ENCODE measurements around the gene REEP1.

REEP1 gene

DNA sequence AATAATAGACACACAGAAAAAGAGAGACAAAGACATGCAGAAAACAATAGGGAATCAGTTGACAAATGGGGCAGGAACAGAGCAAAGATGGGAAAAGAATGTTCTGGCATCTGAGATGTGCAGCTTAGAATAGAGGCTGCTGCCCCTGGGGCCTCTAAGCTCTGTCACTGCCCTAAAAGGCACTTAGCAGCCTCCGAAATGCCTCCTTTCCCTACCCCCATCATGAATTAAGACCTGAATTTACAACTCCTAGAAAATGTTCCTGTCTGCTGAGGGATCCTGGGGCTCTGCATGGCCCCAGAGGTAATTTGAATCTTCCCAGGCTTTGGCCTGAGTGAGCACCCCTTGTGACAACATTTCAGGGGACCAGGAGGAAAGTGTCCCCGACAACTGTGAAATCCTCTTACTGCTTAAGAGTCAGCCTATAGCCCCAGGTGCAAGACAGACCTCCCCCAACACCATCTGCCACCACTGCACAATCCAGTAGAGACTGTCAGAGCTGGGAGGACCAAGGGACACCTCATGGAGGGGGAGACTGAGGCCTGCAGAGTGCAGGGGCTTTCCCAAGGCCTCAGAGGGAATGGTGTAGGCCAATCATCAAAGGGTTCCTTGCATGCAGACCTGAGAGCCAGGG lies 113.4 kb downstream of the REEP1 start:
- H3K36me3 Mint-ChIP-seq = no peaks in the 10 kb centered on the region
- peaks cover 20% of the 10 kb centered on the region for H3K4me1 Mint-ChIP-seq
- H3K9me3 Mint-ChIP-seq = no peaks in the 10 kb centered on the region
- H3K27ac Mint-ChIP-seq = no peak overlapping the region
- H3K4me3 Mint-ChIP-seq = no peak overlapping the region
- H3K27me3 Mint-ChIP-seq = no peaks in the 10 kb centered on the region

DNA sequence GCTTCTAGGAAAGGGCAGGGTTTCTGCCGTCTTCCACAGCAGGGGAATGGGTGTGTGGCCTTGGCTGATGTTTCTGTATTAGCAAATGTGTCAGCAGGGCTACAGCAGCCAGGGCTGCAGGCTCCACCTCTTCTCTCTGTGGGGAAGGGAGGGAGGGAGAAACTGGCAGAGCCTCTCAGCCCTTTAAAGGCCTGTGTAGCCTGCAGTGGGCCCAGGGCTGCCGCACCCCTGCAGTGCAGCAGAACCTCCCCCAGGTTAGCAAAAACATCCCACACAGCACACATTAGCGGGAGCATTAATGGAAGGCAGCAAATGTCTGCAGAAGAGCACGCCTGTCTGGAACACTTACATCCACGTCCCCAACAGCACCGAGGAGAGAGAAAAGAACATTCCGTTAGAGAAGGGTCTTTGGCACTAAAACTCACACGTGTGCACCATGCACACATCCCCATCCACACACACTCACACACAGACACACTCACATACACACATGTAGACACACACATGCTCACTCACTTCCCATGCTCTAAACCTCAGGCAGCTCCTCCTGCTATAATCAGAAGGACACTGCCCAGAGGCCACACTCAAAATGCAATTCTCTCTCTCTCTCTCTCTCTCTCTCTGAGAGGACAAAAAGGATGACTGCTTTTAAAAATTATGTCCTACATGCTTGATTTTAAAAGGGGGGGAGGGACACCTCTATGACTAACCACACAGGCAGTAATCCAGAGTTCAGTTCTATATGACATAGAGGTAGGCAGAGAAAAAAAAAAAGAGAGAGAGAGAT lies 114.1 kb downstream of the REEP1 start:
- no peaks in the 10 kb centered on the region for H3K9me3 Mint-ChIP-seq
- H3K36me3 Mint-ChIP-seq = no peaks in the 10 kb centered on the region
- H3K4me3 Mint-ChIP-seq = no peak overlapping the region
- no peaks in the 10 kb centered on the region for H3K27me3 Mint-ChIP-seq
- no peak overlapping the region for H3K27ac Mint-ChIP-seq
- peaks cover 20% of the 10 kb centered on the region for H3K4me1 Mint-ChIP-seq

DNA sequence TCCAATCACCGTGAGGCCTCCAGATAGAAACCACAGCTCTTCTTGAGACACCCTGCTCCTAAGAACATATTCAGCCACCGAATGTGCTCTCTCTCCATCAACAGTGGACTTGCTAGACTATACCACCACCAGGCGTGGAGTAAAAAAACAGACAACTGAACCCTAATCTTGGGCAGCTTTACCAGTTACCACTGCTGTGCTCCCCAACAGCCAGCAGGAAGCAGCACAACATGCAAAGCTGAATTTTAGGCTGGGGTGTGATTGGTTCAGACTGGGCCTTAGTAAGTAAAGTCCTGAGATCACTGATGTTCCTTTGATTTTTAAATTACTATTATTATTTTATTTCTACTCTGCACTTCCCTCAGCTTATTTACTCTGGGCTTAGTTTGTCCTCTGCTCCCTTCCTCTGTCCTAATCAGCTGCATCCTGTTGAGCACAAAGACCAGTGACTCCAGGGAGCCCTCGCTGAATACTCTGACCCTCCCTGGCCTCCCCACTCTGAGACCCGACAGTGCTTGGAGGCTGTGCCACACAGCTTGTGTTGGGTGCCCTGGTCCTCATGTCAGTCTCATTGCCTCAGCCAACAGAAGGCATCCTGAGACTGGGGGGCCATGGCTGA lies 116.3 kb downstream of the REEP1 start:
- H3K4me3 Mint-ChIP-seq = no peak overlapping the region
- H3K36me3 Mint-ChIP-seq = no peaks in the 10 kb centered on the region
- H3K9me3 Mint-ChIP-seq = no peaks in the 10 kb centered on the region
- H3K27ac Mint-ChIP-seq = no peak overlapping the region
- no peaks in the 10 kb centered on the region for H3K27me3 Mint-ChIP-seq
- H3K4me1 Mint-ChIP-seq = peaks cover 26% of the 10 kb centered on the region

DNA sequence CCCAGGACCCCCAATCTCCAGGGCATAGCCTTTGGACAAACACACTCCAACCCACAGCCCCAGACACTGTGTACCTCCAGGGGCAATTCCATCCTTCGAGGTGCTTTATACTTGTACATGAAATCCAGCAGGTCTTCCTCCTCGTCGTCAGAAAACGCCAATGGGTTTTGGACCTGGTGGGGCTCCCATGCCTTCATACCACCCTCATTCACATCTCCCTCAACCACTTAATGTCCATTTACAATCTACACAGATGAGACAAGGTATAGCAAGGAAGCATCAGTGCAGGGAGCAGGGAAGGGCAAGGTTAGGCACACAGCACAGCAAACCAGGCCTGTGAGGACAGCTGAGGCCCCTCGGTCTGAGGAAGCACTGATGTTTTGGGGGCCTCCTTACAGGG lies 117.5 kb downstream of the REEP1 start:
- Mint-ChIP-seq H3K4me3 (no peak overlapping the region), H3K36me3 (no peaks in the 10 kb centered on the region), H3K4me1 (peaks cover 18% of the 10 kb centered on the region), H3K27me3 (no peaks in the 10 kb centered on the region), H3K9me3 (no peaks in the 10 kb centered on the region), H3K27ac (no peak overlapping the region)

DNA sequence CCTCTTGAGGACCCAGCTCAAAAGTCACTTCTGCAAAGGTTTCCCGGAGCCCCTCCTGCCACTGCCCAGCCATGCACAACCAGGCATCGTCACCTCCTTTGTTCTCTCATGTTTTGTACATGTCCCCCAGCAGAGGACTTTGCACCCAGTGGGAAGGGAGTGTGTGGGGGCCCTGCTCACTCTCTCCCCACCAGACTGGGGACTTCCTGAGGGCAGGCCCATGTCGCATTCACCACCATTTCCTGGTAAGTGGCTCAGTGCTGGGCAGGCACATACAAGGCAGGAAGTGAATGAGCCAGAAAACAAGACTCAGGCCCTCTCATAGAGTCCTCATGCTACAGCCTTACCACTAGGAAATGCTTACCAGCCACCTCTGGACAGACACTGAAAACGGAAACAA lies 119.3 kb downstream of the REEP1 start:
- no peak overlapping the region for H3K4me3 Mint-ChIP-seq

DNA sequence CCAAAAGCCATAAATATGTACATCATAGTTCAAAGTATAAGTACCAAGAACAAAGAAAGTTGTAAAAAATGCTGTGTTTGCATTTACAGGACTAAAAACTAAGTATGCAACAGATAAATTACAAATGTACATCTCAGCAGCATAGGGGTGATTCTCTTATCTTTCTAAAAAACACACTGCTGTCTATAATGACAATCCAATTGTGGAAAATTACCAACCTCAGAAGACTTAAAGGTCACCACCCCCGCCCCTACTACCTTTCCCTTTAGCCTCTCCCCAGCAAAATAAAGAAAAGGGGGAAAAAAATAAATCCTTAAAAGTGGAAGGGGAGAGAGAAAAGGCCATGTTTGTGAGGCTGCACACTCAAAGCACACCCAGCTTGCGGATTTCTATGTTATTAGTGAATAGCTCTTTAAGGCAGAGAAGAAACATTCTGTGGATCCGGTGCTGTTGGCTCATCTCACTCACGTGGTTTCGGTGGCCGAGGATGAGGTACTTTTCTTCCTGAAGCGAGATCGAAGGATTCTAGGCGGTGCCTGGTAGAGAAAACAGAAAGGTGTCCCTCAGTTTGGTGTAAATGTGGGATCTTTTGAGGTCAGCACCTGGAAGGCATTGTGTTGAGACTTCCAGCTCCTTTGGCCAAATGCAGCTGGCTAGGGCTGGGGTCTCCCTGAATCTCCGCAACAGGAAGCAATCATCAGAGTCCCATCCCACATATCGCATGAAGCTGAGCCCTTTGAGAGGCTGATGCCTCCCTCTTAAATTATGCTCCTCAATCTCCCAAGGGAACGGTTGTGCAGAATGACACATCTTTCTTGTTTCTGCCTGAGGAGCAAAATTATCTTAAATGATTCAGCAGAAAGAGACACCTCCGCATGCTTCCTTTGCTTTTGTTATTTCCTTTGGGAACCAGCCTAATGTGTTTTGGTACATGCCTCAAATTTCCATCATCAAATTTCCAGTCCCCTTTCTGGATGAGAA lies 120.6 kb downstream of the REEP1 start:
- peaks cover 4% of the 10 kb centered on the region for H3K36me3 Mint-ChIP-seq
- H3K9me3 Mint-ChIP-seq = no peaks in the 10 kb centered on the region
- no peak overlapping the region for H3K4me3 Mint-ChIP-seq
- no peaks in the 10 kb centered on the region for H3K27me3 Mint-ChIP-seq
- H3K4me1 Mint-ChIP-seq = peaks cover 20% of the 10 kb centered on the region
- H3K27ac Mint-ChIP-seq = no peak overlapping the region

More for the DNA sequence above, 119.3 kb downstream of the REEP1 start:
- no peaks in the 10 kb centered on the region for H3K9me3 Mint-ChIP-seq
- H3K36me3 Mint-ChIP-seq = peaks cover 4% of the 10 kb centered on the region
- H3K27me3 Mint-ChIP-seq = no peaks in the 10 kb centered on the region
- peaks cover 20% of the 10 kb centered on the region for H3K4me1 Mint-ChIP-seq
- H3K27ac Mint-ChIP-seq = no peak overlapping the region

DNA sequence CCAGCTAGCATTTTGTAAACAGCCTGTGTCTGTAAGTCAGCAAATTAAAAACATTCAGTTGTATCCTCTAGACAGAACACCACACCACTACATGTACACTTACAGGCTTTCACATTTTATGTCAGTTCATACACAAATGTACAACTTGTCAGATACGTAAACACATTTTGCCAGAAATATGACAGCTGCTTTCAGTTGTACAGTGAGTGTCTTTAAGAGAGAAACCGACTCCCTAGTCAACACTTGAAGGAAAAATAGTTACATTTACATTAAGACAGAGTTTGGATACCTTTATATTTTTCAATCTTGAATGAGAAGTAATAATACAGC lies 123.0 kb downstream of the REEP1 start:
- Mint-ChIP-seq H3K4me1 (peaks cover 13% of the 10 kb centered on the region), H3K27ac (peak overlapping the region; percentile 13), H3K4me3 (no peak overlapping the region), H3K36me3 (peaks cover 8% of the 10 kb centered on the region), H3K9me3 (no peaks in the 10 kb centered on the region), H3K27me3 (no peaks in the 10 kb centered on the region)

DNA sequence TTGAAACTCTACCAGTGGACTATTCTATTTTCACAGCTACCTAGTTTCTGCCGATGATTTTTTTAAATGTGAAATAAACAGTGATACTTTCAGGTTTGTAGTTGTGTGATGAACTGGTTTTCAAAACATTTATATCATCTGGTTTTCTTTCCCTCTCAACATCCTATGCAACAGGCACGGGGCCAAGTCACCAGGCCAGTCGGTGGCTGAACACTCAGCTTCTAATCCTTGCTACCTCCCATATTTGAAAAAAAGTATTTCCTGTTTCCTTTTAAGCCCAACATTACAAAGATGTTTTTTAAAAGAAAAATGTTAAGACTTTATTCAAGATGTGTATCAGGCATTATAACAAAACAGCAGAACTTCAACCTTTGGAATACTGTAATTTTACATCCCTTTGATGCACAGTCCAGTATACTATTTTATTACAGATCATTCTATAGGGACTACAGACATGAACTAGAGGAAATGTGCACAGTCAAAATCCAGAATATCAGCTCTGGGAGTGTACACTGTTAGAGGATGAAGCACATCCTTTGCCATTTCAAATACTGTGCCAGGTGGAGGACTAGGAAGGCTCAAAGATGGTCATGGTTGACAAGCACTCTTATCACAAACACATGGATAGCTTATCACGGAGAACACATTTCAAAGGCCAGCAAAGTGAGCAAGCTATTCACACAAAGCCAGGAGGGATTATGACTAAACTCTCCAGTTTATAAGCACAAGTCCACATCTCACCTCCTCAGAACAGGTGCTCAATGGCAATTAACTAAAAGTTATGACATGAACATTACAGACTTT lies 123.5 kb downstream of the REEP1 start:
- Mint-ChIP-seq H3K36me3 (peaks cover 8% of the 10 kb centered on the region), H3K27me3 (no peaks in the 10 kb centered on the region), H3K9me3 (no peaks in the 10 kb centered on the region), H3K4me1 (peaks cover 13% of the 10 kb centered on the region), H3K27ac (peak overlapping the region; percentile 13), H3K4me3 (no peak overlapping the region)

DNA sequence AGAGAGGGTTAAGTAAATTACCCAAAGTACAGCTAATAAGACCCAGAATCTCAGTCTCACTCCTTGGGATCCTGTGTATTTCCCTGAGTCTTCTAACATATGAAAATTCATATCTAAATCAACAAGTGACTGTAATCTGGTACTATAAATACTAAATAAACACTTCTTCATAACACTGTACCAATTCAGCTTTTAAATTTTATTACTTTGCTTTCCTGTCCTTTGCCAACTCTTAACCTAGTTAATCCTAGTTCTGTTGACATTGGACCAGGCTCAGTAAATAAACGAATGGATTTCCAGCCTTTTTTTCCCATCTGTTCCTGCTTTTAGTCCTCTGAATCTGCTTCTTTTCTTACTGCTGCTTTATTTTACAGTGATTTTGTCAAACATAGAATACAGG lies 124.4 kb downstream of the REEP1 start:
- Mint-ChIP-seq H3K4me3 (no peak overlapping the region), H3K36me3 (peaks cover 12% of the 10 kb centered on the region), H3K9me3 (no peaks in the 10 kb centered on the region), H3K27me3 (no peaks in the 10 kb centered on the region), H3K27ac (no peak overlapping the region), H3K4me1 (peaks cover 11% of the 10 kb centered on the region)

DNA sequence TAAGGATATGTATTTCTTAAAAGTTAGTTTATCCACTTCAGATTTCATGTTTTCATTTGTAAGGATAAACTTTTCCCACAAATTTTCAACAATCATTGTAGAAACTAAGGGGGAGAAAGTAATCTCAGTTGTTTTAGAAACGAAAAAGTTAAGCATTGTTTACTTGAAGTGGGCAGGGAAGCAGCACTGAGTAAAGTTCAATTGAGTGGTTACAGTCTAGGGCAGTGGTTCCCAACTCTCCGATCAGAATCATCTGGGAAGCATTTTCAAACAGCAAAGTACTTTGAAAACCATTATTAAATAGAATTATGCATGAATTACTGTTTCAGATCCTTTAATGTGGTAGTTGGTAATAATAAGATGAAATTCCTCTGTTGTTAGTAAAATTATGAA lies 125.6 kb downstream of the REEP1 start:
- Mint-ChIP-seq H3K27me3 (no peaks in the 10 kb centered on the region), H3K27ac (no peak overlapping the region), H3K9me3 (no peaks in the 10 kb centered on the region), H3K4me3 (no peak overlapping the region), H3K4me1 (peaks cover 7% of the 10 kb centered on the region), H3K36me3 (peaks cover 12% of the 10 kb centered on the region)

DNA sequence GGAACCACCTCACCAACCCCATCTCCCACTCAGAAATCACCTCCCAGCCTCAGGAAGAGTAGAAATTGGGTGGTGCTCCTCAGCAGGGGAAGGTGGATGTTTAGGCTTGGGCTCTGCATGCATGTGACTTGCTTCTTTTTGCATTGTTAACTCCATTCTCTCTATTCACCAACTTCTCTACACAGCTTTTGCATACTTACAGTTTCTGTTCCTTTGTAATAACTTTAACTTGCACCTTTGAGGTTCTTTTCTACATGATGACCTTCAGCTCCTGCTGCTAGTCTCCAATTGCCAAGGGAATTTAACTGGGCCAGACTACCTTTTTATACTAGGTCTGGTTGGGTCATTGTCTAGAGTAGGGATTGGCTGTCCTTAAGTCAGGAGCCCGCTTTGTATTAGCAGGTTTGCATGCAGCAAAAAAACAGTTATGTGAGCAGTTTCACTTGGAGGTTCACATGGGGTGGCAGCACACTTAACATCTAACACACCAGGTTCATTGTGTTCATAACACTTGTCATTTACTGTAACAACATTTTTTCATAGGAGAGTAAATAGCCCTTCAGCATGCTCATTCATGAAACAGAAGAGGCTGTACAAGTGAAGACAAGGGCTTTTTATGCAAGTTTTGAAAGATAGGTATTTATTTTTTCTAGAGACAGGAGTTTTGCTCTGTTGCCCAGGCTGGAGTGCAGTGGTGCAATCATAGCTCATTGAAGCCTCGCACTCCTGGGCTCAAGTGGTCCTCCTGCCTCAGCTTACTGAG lies 126.2 kb downstream of the REEP1 start:
- H3K36me3 Mint-ChIP-seq = peaks cover 12% of the 10 kb centered on the region
- H3K9me3 Mint-ChIP-seq = no peaks in the 10 kb centered on the region
- no peak overlapping the region for H3K4me3 Mint-ChIP-seq
- no peaks in the 10 kb centered on the region for H3K27me3 Mint-ChIP-seq
- peaks cover 7% of the 10 kb centered on the region for H3K4me1 Mint-ChIP-seq
- H3K27ac Mint-ChIP-seq = no peak overlapping the region

DNA sequence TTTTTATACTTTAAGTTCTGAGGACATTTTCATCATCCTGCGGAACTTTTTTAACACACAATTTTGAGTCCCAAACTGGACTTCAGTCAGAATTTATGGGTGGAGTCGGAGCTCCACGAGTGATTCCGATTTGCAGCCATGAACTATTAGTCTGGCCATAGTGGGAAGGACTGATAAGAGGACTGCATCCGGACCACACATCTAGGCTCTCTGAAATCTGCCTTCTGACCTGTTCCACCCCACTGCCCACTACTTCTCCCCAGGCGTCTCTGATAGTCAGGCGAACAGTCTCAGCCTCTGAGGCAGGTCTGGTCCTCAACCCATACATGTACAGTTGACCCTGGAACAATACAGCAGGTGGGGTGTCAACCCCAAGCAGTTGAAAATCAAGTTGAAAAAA lies 133.0 kb downstream of the REEP1 start:
- Mint-ChIP-seq H3K4me1 (peaks cover 42% of the 10 kb centered on the region), H3K27me3 (no peaks in the 10 kb centered on the region), H3K4me3 (no peak overlapping the region)

DNA sequence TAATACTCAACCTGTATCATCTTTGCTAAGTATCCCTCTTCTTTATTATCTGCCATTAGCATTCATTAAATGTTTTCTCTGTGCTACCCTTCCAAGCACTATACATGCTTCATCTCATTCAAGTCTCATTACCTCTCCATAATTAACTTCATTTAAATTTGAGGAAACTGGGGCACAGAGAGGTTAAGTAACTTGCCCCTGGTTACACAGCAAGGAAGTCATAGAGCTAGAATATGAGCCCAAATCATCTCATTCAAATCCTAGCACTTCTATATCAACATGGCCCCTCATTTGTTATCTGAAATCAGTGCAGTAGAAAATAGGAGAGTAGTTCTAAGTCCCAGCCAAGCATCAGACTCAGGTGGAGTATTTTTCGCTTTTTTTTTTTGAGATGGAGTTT lies 133.8 kb downstream of the REEP1 start:
- Mint-ChIP-seq H3K4me3 (no peak overlapping the region), H3K36me3 (peaks cover 6% of the 10 kb centered on the region), H3K27ac (peak overlapping the region; percentile 43), H3K4me1 (peaks cover 46% of the 10 kb centered on the region), H3K9me3 (no peaks in the 10 kb centered on the region), H3K27me3 (no peaks in the 10 kb centered on the region)

More for the DNA sequence above, 133.0 kb downstream of the REEP1 start:
- Mint-ChIP-seq H3K27ac (no peak overlapping the region), H3K36me3 (peaks cover 7% of the 10 kb centered on the region), H3K9me3 (no peaks in the 10 kb centered on the region)

DNA sequence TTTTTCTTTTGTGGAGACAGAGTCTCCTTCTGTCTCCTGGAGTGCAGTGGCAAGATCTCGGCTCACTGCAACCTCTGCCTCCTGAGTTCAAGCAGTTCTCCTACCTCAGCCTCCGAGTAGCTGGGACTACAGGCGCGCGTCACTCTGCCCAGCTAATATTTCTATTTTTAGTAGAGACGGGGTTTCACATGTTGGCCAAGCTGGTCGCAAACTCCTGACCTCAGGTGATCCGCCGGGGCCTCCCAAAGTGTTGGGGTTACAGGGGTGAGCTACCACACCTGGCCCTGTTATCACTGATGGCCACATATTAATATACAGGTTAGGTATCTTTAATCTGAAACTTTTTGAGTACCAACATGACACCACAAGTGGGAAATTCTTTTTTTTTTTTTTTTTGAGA lies 134.7 kb downstream of the REEP1 start:
- peak overlapping the region; percentile 19 for H3K4me3 Mint-ChIP-seq
- H3K27ac Mint-ChIP-seq = peak overlapping the region; percentile 48
- H3K36me3 Mint-ChIP-seq = peaks cover 4% of the 10 kb centered on the region
- H3K27me3 Mint-ChIP-seq = no peaks in the 10 kb centered on the region
- H3K9me3 Mint-ChIP-seq = no peaks in the 10 kb centered on the region
- peaks cover 46% of the 10 kb centered on the region for H3K4me1 Mint-ChIP-seq
